ENCODE measurements around the gene EFCAB13. TPM values are rescaled to one million over a fixed set of nuclear protein-coding genes. Genes with fewer than 3 reads are reported as not detected.

Gene EFCAB13
- total RNA-seq, 2 experiments from 2014 or later, result 12.6 to 13.5 TPM

GRCh38 chr17:47332287-47332686, 8.5 kb downstream of the EFCAB13 start:
- CTCF ChIA-PET, result no interaction called here
- Mint-ChIP-seq H3K36me3 (ENCODE audit: low read depth) (peaks cover 55% of the 10 kb centered on the region), H3K9me3 (no peaks in the 10 kb centered on the region), H3K4me3 (no peak overlapping the region), H3K27ac (no peak overlapping the region), H3K4me1 (ENCODE audit: low read depth) (no peaks in the 10 kb centered on the region), H3K27me3 (no peaks in the 10 kb centered on the region)
- Histone ChIP-seq H3K4me1 (ENCODE audit: insufficient read depth, low read length) (no peaks in the 10 kb centered on the region), H3K4me3 (ENCODE audit: low read length) (no peak overlapping the region), H3K36me3 (ENCODE audit: insufficient read depth, low read length) (peaks cover 7% of the 10 kb centered on the region), H3K27me3 (ENCODE audit: control insufficient read depth in 1 of 2, insufficient read depth in 2 of 2, low read length in 2 of 2) (no peaks in the 10 kb centered on the region), H3K9me3 (ENCODE audit: control insufficient read depth in 1 of 2, insufficient read depth in 1 of 2, low read length in 2 of 2) (no peaks in the 10 kb centered on the region), H3K27ac (ENCODE audit: low read depth in 1 of 2, low read length in 2 of 2) (no peak overlapping the region)
- POLR2A ChIA-PET, result no interaction called here
- intact Hi-C loops (cut with DNase I, micrococcal nuclease), result no loop called here
- no peak for ATAC-seq (ENCODE audit: poor library complexity)
- no peak for DNase-seq
- no peak for TF ChIP-seq CTCF (IDR thresholded peaks at IDR 0.05)

GRCh38 chr17:47335101-47335936, 11.6 kb downstream of the EFCAB13 start:
- Histone ChIP-seq H3K4me3 (ENCODE audit: low read length) (no peak overlapping the region), H3K27me3 (ENCODE audit: control insufficient read depth in 1 of 2, insufficient read depth in 2 of 2, low read length in 2 of 2) (no peaks in the 10 kb centered on the region), H3K9me3 (ENCODE audit: control insufficient read depth in 1 of 2, insufficient read depth in 1 of 2, low read length in 2 of 2) (no peaks in the 10 kb centered on the region), H3K36me3 (ENCODE audit: insufficient read depth, low read length) (peaks cover 7% of the 10 kb centered on the region), H3K4me1 (ENCODE audit: insufficient read depth, low read length) (no peaks in the 10 kb centered on the region), H3K27ac (ENCODE audit: low read depth in 1 of 2, low read length in 2 of 2) (no peak overlapping the region)
- intact Hi-C loops (cut with DNase I, micrococcal nuclease), result no loop called here
- no peaks in the 10 kb centered on the region for H3K27me3 Mint-ChIP-seq
- no peaks in the 10 kb centered on the region for H3K4me1 Mint-ChIP-seq (ENCODE audit: low read depth)
- peaks cover 55% of the 10 kb centered on the region for H3K36me3 Mint-ChIP-seq (ENCODE audit: low read depth)
- ChIA-PET POLR2A (interaction anchor here (0.7 kb wide), 1 partner anchor 373 kb away, joined by 3 read pairs; no protein-coding TSS in a partner anchor), CTCF (interaction anchor here (0.7 kb wide), 1 partner anchor 262 kb away, joined by 3 read pairs; no protein-coding TSS in a partner anchor)
- H3K4me3 Mint-ChIP-seq, result no peak overlapping the region
- ATAC-seq (ENCODE audit: poor library complexity), result no peak
- no peak for DNase-seq
- no peak overlapping the region for H3K27ac Mint-ChIP-seq
- TF ChIP-seq CTCF (IDR thresholded peaks at IDR 0.05), result no peak
- no peaks in the 10 kb centered on the region for H3K9me3 Mint-ChIP-seq

- no peak overlapping the region for H3K27ac ChIP-seq (ENCODE audit: low read depth in 1 of 2, low read length in 2 of 2)
- no peak overlapping the region for H3K4me3 ChIP-seq (ENCODE audit: low read length)
- intact Hi-C loops (cut with DNase I, micrococcal nuclease), result no loop called here
- H3K27me3 Mint-ChIP-seq, result no peaks in the 10 kb centered on the region
- no peaks in the 10 kb centered on the region for H3K9me3 Mint-ChIP-seq
- CTCF ChIA-PET, result no interaction called here
- no peak for TF ChIP-seq CTCF (IDR thresholded peaks at IDR 0.05)
- no peaks in the 10 kb centered on the region for H3K27me3 ChIP-seq (ENCODE audit: control insufficient read depth in 1 of 2, insufficient read depth in 2 of 2, low read length in 2 of 2)
- no peak for DNase-seq
- ATAC-seq (ENCODE audit: poor library complexity), result no peak
- H3K27ac Mint-ChIP-seq, result no peak overlapping the region
- H3K4me1 ChIP-seq (ENCODE audit: insufficient read depth, low read length), result no peaks in the 10 kb centered on the region
- H3K4me3 Mint-ChIP-seq, result no peak overlapping the region
- peaks cover 45% of the 10 kb centered on the region for H3K36me3 Mint-ChIP-seq (ENCODE audit: low read depth)
- peaks cover 7% of the 10 kb centered on the region for H3K36me3 ChIP-seq (ENCODE audit: insufficient read depth, low read length)
- POLR2A ChIA-PET, result interaction anchor here (0.7 to 0.8 kb wide), 2 partner anchors 132 to 259 kb away, joined by 3 read pairs; no protein-coding TSS in a partner anchor
- H3K4me1 Mint-ChIP-seq (ENCODE audit: low read depth), result no peaks in the 10 kb centered on the region
- no peaks in the 10 kb centered on the region for H3K9me3 ChIP-seq (ENCODE audit: control insufficient read depth in 1 of 2, insufficient read depth in 1 of 2, low read length in 2 of 2)
Observed at GRCh38 chr17:47338026-47338425, 14.3 kb downstream of the EFCAB13 start.

Data from CD4-positive, alpha-beta T cell (primary cell).